Measurements from ENCODE around the gene MCU. TPM values are rescaled to one million over a fixed set of nuclear protein-coding genes. Genes with fewer than 3 reads are reported as not detected.

Gene MCU
- total RNA-seq, 1 experiment from 2014 or later = 37.2 TPM

DNA sequence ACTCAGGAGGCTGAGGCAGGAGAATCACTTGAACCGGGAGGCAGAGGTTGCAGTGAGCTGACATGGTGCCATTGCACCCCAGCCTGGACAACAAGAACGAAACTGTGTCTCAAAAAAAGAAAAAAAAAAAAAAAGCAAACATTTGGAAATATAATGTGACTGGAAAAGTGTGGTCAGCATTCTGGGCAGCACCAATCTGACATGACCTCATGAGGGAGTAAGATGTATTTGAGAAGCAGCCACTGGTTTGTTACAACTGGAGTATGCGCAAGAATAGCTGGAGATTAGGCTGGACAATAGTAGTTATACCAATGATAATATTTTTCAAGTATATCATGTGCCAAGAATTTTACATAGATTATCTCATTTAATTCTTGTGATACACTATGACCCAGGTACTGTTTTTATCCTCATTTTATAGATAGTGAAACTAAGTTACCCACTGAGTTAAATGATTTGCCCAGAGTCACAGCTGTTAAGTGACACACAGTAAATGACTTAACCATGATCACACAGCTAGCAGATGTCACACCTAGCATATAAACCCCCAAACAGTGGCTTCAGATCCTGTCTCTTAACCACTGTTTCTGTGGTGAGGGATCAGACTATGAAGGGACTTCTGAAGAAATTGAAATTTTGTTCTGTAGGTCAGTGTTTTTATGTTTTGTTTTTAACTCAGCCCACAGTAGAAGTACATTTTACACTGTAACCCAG is 11.1 kb downstream of the MCU start:
- POLR2A ChIA-PET = interaction anchor here (0.6 kb wide), 1 partner anchor 11 kb away, joined by 4 read pairs; no protein-coding TSS in a partner anchor
- H3K27ac Mint-ChIP-seq = peak overlapping the region; percentile 76
- CTCF ChIA-PET = interaction anchor here (0.6 to 1.0 kb wide), 4 partner anchors 27 to 392 kb away, joined by 3 read pairs; no protein-coding TSS in a partner anchor
- H3K4me1 Mint-ChIP-seq = no peaks in the 10 kb centered on the region; the same call in 1 of the 2 replicates
- no peak for ATAC-seq
- DNase-seq (ENCODE audit: low spot score) = no peak
- no peaks in the 10 kb centered on the region for H3K9me3 Mint-ChIP-seq
- no peak for TF ChIP-seq USF2 (CRISPR knock-in tag; IDR thresholded peaks at IDR 0.05)
- TF ChIP-seq, protein P1, sequence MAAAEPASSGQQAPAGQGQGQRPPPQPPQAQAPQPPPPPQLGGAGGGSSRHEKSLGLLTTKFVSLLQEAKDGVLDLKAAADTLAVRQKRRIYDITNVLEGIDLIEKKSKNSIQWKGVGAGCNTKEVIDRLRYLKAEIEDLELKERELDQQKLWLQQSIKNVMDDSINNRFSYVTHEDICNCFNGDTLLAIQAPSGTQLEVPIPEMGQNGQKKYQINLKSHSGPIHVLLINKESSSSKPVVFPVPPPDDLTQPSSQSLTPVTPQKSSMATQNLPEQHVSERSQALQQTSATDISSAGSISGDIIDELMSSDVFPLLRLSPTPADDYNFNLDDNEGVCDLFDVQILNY (CRISPR knock-in tag; IDR thresholded peaks at IDR 0.05) = no peak
- no peak for TF ChIP-seq ZNF121 (CRISPR knock-in tag; IDR thresholded peaks at IDR 0.05)
- TF ChIP-seq ATF1 (CRISPR knock-in tag; IDR thresholded peaks at IDR 0.05) = no peak
- TF ChIP-seq ATF6 (CRISPR knock-in tag; IDR thresholded peaks at IDR 0.05) = no peak
- TF ChIP-seq, protein P2, sequence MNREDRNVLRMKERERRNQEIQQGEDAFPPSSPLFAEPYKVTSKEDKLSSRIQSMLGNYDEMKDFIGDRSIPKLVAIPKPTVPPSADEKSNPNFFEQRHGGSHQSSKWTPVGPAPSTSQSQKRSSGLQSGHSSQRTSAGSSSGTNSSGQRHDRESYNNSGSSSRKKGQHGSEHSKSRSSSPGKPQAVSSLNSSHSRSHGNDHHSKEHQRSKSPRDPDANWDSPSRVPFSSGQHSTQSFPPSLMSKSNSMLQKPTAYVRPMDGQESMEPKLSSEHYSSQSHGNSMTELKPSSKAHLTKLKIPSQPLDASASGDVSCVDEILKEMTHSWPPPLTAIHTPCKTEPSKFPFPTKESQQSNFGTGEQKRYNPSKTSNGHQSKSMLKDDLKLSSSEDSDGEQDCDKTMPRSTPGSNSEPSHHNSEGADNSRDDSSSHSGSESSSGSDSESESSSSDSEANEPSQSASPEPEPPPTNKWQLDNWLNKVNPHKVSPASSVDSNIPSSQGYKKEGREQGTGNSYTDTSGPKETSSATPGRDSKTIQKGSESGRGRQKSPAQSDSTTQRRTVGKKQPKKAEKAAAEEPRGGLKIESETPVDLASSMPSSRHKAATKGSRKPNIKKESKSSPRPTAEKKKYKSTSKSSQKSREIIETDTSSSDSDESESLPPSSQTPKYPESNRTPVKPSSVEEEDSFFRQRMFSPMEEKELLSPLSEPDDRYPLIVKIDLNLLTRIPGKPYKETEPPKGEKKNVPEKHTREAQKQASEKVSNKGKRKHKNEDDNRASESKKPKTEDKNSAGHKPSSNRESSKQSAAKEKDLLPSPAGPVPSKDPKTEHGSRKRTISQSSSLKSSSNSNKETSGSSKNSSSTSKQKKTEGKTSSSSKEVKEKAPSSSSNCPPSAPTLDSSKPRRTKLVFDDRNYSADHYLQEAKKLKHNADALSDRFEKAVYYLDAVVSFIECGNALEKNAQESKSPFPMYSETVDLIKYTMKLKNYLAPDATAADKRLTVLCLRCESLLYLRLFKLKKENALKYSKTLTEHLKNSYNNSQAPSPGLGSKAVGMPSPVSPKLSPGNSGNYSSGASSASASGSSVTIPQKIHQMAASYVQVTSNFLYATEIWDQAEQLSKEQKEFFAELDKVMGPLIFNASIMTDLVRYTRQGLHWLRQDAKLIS (CRISPR knock-in tag; IDR thresholded peaks at IDR 0.05; ENCODE audit: borderline replicate concordance) = no peak
- no peak for TF ChIP-seq ZNF281 (CRISPR knock-in tag; IDR thresholded peaks at IDR 0.05)
- H3K27me3 Mint-ChIP-seq (ENCODE audit: low read depth) = no peaks in the 10 kb centered on the region
- H3K4me3 Mint-ChIP-seq = no peak overlapping the region
- H3K36me3 Mint-ChIP-seq = no peaks in the 10 kb centered on the region

DNA sequence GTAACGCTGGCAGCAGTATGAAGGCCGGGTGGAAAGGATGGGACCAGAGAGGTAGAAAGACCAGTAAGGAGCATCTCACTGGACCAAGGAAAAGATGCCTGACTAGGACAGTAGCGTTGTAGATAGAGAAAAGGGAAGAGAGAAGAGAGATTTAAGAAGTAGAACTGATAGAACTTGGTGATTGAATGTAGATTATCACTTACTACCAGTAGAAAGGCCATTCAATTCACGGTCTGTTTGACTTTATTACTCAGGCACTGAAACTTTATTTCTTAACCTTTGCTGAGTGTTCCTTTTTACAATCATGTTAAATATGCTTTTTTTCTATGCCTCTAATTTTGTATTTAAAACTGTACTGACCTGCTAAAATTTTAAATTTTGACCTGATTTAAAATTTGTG is 12.2 kb downstream of the MCU start:
- Mint-ChIP-seq H3K27ac (peak overlapping the region; percentile 93), H3K27me3 (ENCODE audit: low read depth) (no peaks in the 10 kb centered on the region), H3K36me3 (no peaks in the 10 kb centered on the region), H3K4me1 (no peaks in the 10 kb centered on the region; the same call in 1 of the 2 replicates), H3K4me3 (no peak overlapping the region), H3K9me3 (no peaks in the 10 kb centered on the region)
- ChIA-PET POLR2A (interaction anchor here (0.6 kb wide), 1 partner anchor 71 kb away, joined by 3 read pairs; no protein-coding TSS in a partner anchor), CTCF (no interaction called here)
- ATAC-seq (no peak), DNase-seq (ENCODE audit: low spot score) (no peak)
- TF ChIP-seq FOXJ3 (CRISPR knock-in tag; IDR thresholded peaks at IDR 0.05; ENCODE audit: borderline replicate concordance) = no peak
- TF ChIP-seq, protein P3, sequence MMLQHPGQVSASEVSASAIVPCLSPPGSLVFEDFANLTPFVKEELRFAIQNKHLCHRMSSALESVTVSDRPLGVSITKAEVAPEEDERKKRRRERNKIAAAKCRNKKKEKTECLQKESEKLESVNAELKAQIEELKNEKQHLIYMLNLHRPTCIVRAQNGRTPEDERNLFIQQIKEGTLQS (CRISPR knock-in tag; conservative IDR thresholded peaks at IDR 0.05) = no peak
- TF ChIP-seq, protein P4, sequence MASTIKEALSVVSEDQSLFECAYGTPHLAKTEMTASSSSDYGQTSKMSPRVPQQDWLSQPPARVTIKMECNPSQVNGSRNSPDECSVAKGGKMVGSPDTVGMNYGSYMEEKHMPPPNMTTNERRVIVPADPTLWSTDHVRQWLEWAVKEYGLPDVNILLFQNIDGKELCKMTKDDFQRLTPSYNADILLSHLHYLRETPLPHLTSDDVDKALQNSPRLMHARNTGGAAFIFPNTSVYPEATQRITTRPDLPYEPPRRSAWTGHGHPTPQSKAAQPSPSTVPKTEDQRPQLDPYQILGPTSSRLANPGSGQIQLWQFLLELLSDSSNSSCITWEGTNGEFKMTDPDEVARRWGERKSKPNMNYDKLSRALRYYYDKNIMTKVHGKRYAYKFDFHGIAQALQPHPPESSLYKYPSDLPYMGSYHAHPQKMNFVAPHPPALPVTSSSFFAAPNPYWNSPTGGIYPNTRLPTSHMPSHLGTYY (CRISPR knock-in tag; IDR thresholded peaks at IDR 0.05) = no peak
- no peak for TF ChIP-seq FOXP4 (CRISPR knock-in tag; IDR thresholded peaks at IDR 0.05)
- TF ChIP-seq, protein P5, sequence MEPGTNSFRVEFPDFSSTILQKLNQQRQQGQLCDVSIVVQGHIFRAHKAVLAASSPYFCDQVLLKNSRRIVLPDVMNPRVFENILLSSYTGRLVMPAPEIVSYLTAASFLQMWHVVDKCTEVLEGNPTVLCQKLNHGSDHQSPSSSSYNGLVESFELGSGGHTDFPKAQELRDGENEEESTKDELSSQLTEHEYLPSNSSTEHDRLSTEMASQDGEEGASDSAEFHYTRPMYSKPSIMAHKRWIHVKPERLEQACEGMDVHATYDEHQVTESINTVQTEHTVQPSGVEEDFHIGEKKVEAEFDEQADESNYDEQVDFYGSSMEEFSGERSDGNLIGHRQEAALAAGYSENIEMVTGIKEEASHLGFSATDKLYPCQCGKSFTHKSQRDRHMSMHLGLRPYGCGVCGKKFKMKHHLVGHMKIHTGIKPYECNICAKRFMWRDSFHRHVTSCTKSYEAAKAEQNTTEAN (CRISPR knock-in tag; IDR thresholded peaks at IDR 0.05) = no peak
- TF ChIP-seq ATF6 (CRISPR knock-in tag; IDR thresholded peaks at IDR 0.05) = no peak
